PFSK-1 (cell line): ENCODE data around the gene DNM1.

Experiments used
- POLR2AphosphoS5 ChIP-seq: IDR thresholded peaks from 2 replicates; pipeline ENCODE4 v1.6.1; 2012; ENCODE audit warnings: low read depth, mild to moderate bottlenecking, control low read depth, low read length, moderate library complexity
- SIN3A ChIP-seq: IDR thresholded peaks from 2 replicates; pipeline ENCODE4 v1.6.1; 2012; ENCODE audit warnings: mild to moderate bottlenecking, low read length, moderate library complexity, borderline replicate concordance; ENCODE audit not compliant: insufficient read depth

- TF ChIP-seq POLR2AphosphoS5 (no peak), SIN3A (no peak)
These were observed at the start of gene DNM1 for GRCh38 chr9:128203024-128203706.
